Left forelimb (tissue), 1 donor: ENCODE measurements around the gene SKA3.
"Not testable (repeated sequence)": the region's sequence is repeated elsewhere in the genome, so short reads cannot be mapped to it uniquely, and the experiment has no call there.

Experiments used
- DNase-seq: peaks from one replicate; pipeline ENCODE4 v3.0.0-alpha.2; 2018; ENCODE audit warnings: low spot score

The SKA3 gene

GRCh38 chr13:21176215-21176981, at the start of gene SKA3, which contains the start of gene MRPL57:
Gene SKA3, minus strand, starts transcription at chr13:21176552. Its CDS starts 75 bp downstream, at chr13:21176477.
Gene MRPL57, plus strand, starts transcription at chr13:21176658. Its CDS starts 259 bp downstream, at chr13:21176917.
- peak; percentile 95 for DNase-seq

- DNase-seq, result no peak
These were observed 48.7 kb upstream of the SKA3 start for GRCh38 chr13:21225082-21225481.

- no peak for DNase-seq
These were observed 44.9 kb upstream of the SKA3 start for GRCh38 chr13:21221268-21221667.

- not testable (repeated sequence) for DNase-seq
These were observed 43.4 kb upstream of the SKA3 start for GRCh38 chr13:21219716-21220115.

- DNase-seq, result no peak
These were observed 42.7 kb upstream of the SKA3 start for GRCh38 chr13:21219036-21219381.

GRCh38 chr13:21218351-21219035, 42.1 kb upstream of the SKA3 start:
- DNase-seq, result no peak

- no peak for DNase-seq
These were observed 40.0 kb upstream of the SKA3 start for GRCh38 chr13:21216332-21216731.

- not testable (repeated sequence) for DNase-seq
These were observed 39.1 kb upstream of the SKA3 start for GRCh38 chr13:21215419-21215818.

- no peak for DNase-seq
These were observed 35.9 kb upstream of the SKA3 start for GRCh38 chr13:21212138-21212775.

GRCh38 chr13:21208652-21209154, 32.4 kb upstream of the SKA3 start:
- DNase-seq, result no peak

GRCh38 chr13:21202767-21203531, 26.6 kb upstream of the SKA3 start:
- no peak for DNase-seq

GRCh38 chr13:21201456-21202190, 25.3 kb upstream of the SKA3 start:
- DNase-seq, result not testable (repeated sequence)

- not testable (repeated sequence) for DNase-seq
These were observed 22.0 kb upstream of the SKA3 start for GRCh38 chr13:21198391-21198790.

- DNase-seq, result not testable (repeated sequence)
These were observed 21.4 kb upstream of the SKA3 start for GRCh38 chr13:21197606-21198225.

- not testable (repeated sequence) for DNase-seq
These were observed 18.4 kb upstream of the SKA3 start for GRCh38 chr13:21194756-21195155.

- not testable (repeated sequence) for DNase-seq
These were observed 10.1 kb upstream of the SKA3 start for GRCh38 chr13:21186410-21186809.

GRCh38 chr13:21181671-21182070, 5.3 kb upstream of the SKA3 start:
- DNase-seq, result no peak

- no peak for DNase-seq
These were observed 581 bp upstream of the SKA3 start for GRCh38 chr13:21176982-21177284.

- DNase-seq, result no peak
These were observed 617 bp downstream of the SKA3 start for GRCh38 chr13:21175656-21176214.

GRCh38 chr13:21173767-21174166, 2.6 kb downstream of the SKA3 start:
- DNase-seq, result not testable (repeated sequence)

- no peak for DNase-seq
These were observed 4.9 kb downstream of the SKA3 start for GRCh38 chr13:21171420-21171819.
